ENCODE results near the gene EGFR.

The EGFR gene

GRCh38 chr7:55085511-55086412, 66.9 kb downstream of the EGFR start:
- no peak for DNase-seq

GRCh38 chr7:55086413-55087201, 67.8 kb downstream of the EGFR start:
- DNase-seq = peak; percentile 30

- DNase-seq = no peak
These were observed 68.7 kb downstream of the EGFR start for GRCh38 chr7:55087521-55087961.

GRCh38 chr7:55088107-55088506, 69.3 kb downstream of the EGFR start:
- DNase-seq = no peak

- no peak for DNase-seq
These were observed 69.8 kb downstream of the EGFR start for GRCh38 chr7:55088620-55089019.

GRCh38 chr7:55092186-55092974, 73.6 kb downstream of the EGFR start:
- no peak for DNase-seq

- no peak for DNase-seq
These were observed 74.2 kb downstream of the EGFR start for GRCh38 chr7:55092975-55093373.

- no peak for DNase-seq
These were observed 74.9 kb downstream of the EGFR start for GRCh38 chr7:55093674-55094073.

GRCh38 chr7:55094092-55094690, 75.4 kb downstream of the EGFR start:
- no peak for DNase-seq

- DNase-seq = no peak
These were observed 76.9 kb downstream of the EGFR start for GRCh38 chr7:55095672-55096071.

- no peak for DNase-seq
These were observed 77.5 kb downstream of the EGFR start for GRCh38 chr7:55096323-55096722.

- DNase-seq = no peak
These were observed 78.3 kb downstream of the EGFR start for GRCh38 chr7:55097100-55097499.

- no peak for DNase-seq
These were observed 80.4 kb downstream of the EGFR start for GRCh38 chr7:55099066-55099820.

GRCh38 chr7:55099821-55100543, 81.2 kb downstream of the EGFR start:
- no peak for DNase-seq

GRCh38 chr7:55100544-55101327, 81.9 kb downstream of the EGFR start:
- no peak for DNase-seq

- no peak for DNase-seq
These were observed 82.5 kb downstream of the EGFR start for GRCh38 chr7:55101359-55101758.

GRCh38 chr7:55104123-55104522, 85.3 kb downstream of the EGFR start:
- DNase-seq = no peak

GRCh38 chr7:55104712-55105433, 86.1 kb downstream of the EGFR start:
- DNase-seq = no peak

- DNase-seq = no peak
These were observed 87.1 kb downstream of the EGFR start for GRCh38 chr7:55105952-55106351.

- no peak for DNase-seq
These were observed 89.1 kb downstream of the EGFR start for GRCh38 chr7:55107946-55108345.

All from stimulated activated CD4-positive, alpha-beta T cell treated with anti-CD3 and anti-CD28 coated beads, Interleukin-15, amount 100 ng/mL, for 24 hours (primary cell).